ENCODE measurements around the gene SLC12A2. TPM values are rescaled to one million over a fixed set of nuclear protein-coding genes. Genes with fewer than 3 reads are reported as not detected.

The SLC12A2 gene
- polyA plus RNA-seq, 6 donors from 2014 or later, result 7.3 to 18.7 (median 11.3) TPM

GRCh38 chr5:128225245-128226030 lies 141.9 kb downstream of the SLC12A2 start:
- H3K27me3 Mint-ChIP-seq, result peaks cover 0 to 16% (median 3%) of the 10 kb centered on the region in 3 donors
- H3K9me3 Mint-ChIP-seq, result peaks cover 0 to 4% (median 0%) of the 10 kb centered on the region in 7 donors
- H3K36me3 Mint-ChIP-seq, result no peaks in the 10 kb centered on the region
- no peak for ATAC-seq (ENCODE audit: low read depth in 2 of 2)
- H3K4me3 Mint-ChIP-seq, result no peak overlapping the region
- H3K4me1 Mint-ChIP-seq, result no peaks in the 10 kb centered on the region
- no peak overlapping the region for H3K27ac Mint-ChIP-seq
- no peak for DNase-seq

DNA sequence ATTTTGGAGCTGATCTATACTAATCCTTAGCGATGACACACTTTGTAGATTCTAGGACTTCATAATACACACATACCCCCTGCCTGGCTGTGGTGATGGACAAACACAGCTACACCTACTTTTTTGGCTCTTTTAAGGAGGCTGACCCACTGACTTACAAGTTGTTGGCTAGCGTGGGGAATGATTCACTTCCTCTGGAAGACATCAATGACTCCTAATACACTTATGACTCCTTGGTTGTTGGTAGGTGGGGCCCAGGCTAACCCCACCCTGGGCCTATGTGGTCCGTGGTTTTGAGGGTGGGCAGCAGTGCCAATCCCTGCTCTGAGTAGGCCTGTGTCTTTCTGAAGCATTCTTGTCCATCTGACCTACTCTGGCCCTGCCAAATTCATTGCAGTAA lies 144.4 kb downstream of the SLC12A2 start:
- Mint-ChIP-seq H3K36me3 (no peaks in the 10 kb centered on the region), H3K4me3 (no peak overlapping the region), H3K27ac (no peak overlapping the region), H3K4me1 (no peaks in the 10 kb centered on the region), H3K9me3 (peaks cover 0 to 6% (median 0%) of the 10 kb centered on the region in 7 donors), H3K27me3 (peaks cover 0 to 19% (median 0%) of the 10 kb centered on the region in 3 donors)
- ATAC-seq (ENCODE audit: low read depth in 2 of 2), result no peak
- no peak for DNase-seq

DNA sequence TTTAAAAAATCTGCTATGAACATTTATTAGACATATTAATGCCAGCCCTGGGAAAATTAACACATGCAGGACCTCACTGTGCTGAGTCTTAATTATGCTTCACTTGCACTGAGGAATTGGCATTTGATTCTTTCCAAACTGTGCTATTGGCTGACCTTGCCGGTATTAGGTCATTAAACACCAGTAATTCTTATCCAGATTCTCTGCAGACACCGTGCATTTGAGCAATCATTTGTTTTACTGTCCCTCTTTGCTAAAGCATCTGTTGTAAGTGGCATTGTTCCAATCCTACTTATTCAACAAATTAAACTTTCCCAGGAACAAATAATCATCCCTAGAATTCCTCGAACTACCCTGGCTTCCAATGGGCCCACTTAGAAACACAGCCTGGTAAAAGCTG lies 145.0 kb downstream of the SLC12A2 start:
- Mint-ChIP-seq H3K36me3 (no peaks in the 10 kb centered on the region), H3K27me3 (peaks cover 0 to 15% (median 0%) of the 10 kb centered on the region in 3 donors), H3K4me1 (no peaks in the 10 kb centered on the region), H3K27ac (no peak overlapping the region), H3K4me3 (no peak overlapping the region), H3K9me3 (peaks cover 0 to 6% (median 0%) of the 10 kb centered on the region in 7 donors)
- ATAC-seq (ENCODE audit: low read depth in 2 of 2) (no peak), DNase-seq (no peak)

DNA sequence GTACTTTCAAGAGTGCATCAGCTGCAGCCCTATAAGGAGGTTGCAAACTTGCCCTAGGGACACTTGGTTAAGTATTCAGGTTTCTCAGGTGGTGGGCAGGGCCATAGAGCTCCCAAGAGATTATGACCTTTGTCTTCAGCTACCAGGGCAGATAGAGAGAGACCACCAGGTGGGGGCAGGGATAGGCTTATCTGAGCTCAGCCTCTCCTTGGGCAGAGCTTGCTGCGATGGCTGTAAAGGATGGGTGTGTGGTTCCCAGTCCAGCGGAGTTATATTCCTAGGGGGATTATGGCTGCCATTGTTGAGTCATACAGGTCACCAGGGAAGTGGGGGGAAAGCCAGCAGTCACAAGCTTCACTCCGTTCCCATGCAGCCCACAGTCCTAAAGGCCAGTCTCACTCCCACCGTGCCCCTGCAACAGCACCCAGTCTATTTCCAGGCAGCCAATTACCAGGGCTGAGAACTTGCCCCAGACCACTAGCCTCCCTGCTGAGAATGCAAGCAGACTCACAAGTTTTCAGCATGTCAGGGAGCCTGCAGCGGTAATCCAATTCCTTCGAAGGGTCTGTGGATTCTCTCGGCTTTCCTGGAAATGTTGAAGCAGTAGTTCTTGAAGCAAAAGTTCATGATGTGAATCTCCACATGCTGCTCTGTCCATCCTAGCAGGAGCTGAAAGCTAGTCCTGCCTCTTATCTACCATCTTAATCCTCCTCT lies 151.5 kb downstream of the SLC12A2 start:
- Mint-ChIP-seq H3K4me1 (no peaks in the 10 kb centered on the region), H3K27me3 (peaks cover 7 to 26% (median 11%) of the 10 kb centered on the region in 3 donors), H3K4me3 (no peak overlapping the region), H3K9me3 (peaks cover 0 to 8% (median 6%) of the 10 kb centered on the region in 7 donors), H3K36me3 (no peaks in the 10 kb centered on the region), H3K27ac (no peak overlapping the region)
- ATAC-seq (ENCODE audit: low read depth in 2 of 2), result no peak
- DNase-seq, result no peak

- Mint-ChIP-seq H3K4me1 (no peaks in the 10 kb centered on the region), H3K27me3 (peaks cover 7 to 26% (median 12%) of the 10 kb centered on the region in 3 donors), H3K36me3 (no peaks in the 10 kb centered on the region), H3K27ac (no peak overlapping the region), H3K9me3 (peaks cover 0 to 9% (median 3%) of the 10 kb centered on the region in 7 donors), H3K4me3 (no peak overlapping the region)
- DNase-seq (no peak), ATAC-seq (ENCODE audit: low read depth in 2 of 2) (no peak)
These were observed 152.8 kb downstream of the SLC12A2 start for GRCh38 chr5:128236334-128236733.

DNA sequence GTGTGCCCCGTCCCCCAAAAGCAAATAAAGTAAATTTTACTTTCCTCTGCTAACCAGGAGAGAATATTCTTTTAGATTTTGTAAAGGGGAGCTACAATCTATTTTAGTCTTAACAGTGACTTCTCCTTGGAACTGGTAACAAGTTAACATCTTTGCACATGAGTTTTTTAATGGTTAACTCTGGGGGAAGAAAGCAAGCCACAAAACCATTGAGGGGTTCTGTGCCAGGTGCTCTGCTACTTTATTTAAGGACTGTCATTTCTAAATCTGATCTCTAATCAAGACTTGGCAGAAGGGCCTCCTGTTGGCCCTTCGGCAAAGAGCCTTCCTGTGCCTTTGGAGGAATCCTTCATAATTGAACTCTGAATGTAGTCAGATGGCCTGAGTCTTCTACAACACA lies 153.4 kb downstream of the SLC12A2 start:
- no peak for DNase-seq
- Mint-ChIP-seq H3K4me1 (no peaks in the 10 kb centered on the region), H3K4me3 (no peak overlapping the region), H3K27ac (no peak overlapping the region), H3K36me3 (no peaks in the 10 kb centered on the region), H3K27me3 (peaks cover 7 to 20% (median 12%) of the 10 kb centered on the region in 3 donors), H3K9me3 (peaks cover 0 to 9% (median 0%) of the 10 kb centered on the region in 7 donors)
- ATAC-seq (ENCODE audit: low read depth in 2 of 2), result no peak

DNA sequence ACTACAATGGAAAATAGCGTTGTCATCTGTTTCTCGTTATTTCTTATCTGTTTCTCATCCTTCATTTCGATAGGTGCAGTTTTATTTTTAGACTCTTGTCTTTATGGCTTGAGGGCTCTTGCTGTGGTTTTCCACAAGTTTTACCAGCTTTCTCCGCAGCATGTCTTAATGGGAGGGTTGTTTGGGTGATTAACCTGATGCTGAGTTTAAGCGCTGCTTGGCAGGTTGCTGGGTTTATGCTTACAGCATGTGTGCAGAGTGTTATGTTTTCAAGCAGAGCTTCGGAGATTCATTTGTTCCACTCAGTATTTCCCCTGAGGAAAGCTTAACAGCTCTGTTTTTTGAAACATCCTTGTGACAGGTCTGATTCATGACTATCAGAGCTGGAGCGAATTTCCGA lies 154.0 kb downstream of the SLC12A2 start:
- no peak for DNase-seq
- ATAC-seq (ENCODE audit: low read depth in 2 of 2), result no peak
- Mint-ChIP-seq H3K36me3 (no peaks in the 10 kb centered on the region), H3K4me3 (no peak overlapping the region), H3K4me1 (no peaks in the 10 kb centered on the region), H3K9me3 (peaks cover 0 to 9% (median 0%) of the 10 kb centered on the region in 7 donors), H3K27ac (no peak overlapping the region), H3K27me3 (peaks cover 7 to 19% (median 12%) of the 10 kb centered on the region in 3 donors)

Data from naive B cell (primary cell).